GM18517 (cell line): ENCODE data around the gene TLCD2.
"Not testable (repeated sequence)": the region's sequence is repeated elsewhere in the genome, so short reads cannot be mapped to it uniquely, and the experiment has no call there.

Experiments
- ATAC-seq: cut with Tn5 transposase; IDR thresholded peaks from one replicate; pipeline ENCODE4 v1.9.1; 2021; ENCODE audit warnings: mild to moderate bottlenecking, moderate library complexity; ENCODE audit not compliant: unreplicated experiment

The TLCD2 gene

GRCh38 chr17:1718362-1719165 is 8.4 kb upstream of the TLCD2 start:
- ATAC-seq = no peak

GRCh38 chr17:1716912-1717695 is 6.9 kb upstream of the TLCD2 start:
- peak; percentile 37 for ATAC-seq

DNA sequence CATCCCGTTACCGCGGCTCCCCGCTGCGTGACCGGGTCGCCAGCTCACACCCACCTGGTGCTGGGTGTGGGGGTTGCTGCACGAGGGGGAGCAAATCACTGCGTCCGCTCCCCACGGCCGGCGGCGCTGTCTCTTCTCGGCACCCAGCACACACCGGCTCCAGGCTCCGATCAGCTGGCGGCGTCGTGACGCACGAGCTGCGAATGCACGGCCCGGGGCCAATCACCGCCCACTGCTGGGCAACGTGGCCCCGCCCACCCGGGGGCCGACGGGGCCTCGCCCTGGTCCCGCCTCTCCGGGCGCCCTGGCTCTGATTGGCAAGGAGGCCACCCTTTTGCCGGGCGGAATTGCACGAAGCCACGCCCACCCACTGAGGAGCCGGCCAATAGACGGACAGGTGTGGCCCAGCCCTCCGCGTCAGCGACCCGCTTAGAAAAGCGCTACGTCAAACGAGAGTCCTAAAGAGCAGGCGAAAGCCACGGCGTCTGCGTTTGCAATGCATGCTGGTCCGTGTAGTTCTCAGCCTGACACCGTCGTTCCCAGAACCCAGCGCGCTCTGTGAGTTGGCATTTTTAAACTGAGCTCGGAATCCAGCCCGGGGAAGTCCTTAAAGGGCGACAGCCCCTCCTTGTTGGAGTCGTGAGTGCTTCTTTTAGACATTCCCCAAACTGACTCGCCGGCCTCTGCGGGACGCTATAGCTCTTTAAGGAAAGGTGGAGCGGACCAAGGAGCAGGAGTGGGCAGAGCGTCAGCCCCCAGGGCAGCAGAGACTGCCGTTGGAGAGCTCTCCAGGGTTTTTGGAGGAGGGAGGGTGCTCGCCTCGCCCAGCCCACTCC is 6.1 kb upstream of the TLCD2 start:
- peak; percentile 69 for ATAC-seq

DNA sequence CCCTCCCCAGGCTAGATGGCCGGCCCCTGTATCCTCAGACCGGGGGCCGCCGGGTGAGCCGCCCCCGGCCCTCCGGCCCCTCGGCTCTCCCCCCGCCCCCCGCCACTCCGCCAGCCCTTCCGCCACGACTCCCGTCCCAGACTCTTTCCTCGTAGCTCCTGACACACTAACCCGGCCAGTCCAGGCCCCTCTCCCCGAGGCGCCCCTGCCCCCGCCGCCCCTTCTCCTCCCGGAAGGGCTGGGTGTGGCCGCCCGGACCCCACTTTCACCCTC is 5.6 kb upstream of the TLCD2 start:
- ATAC-seq = no peak

GRCh38 chr17:1714980-1715802 is 5.0 kb upstream of the TLCD2 start:
- no peak for ATAC-seq

DNA sequence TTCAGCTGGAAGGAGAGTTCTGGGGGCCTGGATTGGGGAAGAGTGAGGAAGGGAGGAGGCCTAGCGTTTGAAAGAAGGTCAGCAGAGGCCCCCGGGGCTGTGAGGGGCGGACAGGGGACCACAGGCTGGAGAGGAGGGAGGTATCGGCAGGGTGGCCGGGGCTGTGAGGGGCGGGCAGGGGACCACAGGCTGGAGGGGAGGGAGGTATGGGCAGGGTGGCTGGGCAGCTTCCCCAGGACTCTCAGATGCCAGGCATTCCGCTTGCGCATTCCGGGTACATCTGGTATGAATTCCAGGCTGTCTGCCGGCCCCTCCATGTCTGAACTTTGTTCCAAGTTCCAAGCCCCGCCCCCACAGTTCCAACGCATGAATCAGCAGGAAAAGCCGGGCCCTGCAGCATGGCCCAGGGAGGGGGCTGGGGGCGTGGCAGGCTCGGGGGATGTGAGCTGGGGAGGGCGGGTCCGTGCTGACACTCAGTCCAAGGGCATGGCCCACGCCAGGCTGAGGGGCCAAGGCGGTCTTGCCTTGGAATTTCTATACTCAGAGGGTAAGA is 4.3 kb upstream of the TLCD2 start:
- no peak for ATAC-seq

DNA sequence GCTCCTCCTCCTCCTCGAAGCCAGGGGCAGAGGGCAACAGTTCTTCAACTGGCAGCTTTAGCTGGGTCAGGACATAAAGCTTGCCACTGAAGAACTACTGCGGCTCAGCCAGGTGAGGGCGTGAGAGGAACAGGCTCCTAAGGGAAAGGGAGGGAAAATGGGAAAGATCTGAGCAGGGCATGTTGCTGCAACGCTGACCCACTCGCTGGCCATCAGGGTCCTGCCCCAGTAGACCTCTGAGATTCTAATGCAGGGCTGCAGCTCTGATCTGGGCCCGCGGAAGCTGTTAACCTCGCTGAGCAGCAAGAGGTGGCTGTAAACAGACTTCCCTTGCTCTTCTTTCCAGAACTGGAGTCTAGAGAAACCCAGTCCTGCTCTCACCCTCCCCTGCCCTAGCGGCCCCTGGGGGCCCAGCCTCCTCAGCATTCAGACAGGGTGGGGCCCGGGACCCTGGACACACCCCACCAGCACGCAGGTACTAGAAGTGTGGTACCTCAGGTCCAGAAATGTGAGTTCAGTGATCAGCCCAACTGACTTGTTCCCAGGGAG is 3.8 kb upstream of the TLCD2 start:
- ATAC-seq = no peak

DNA sequence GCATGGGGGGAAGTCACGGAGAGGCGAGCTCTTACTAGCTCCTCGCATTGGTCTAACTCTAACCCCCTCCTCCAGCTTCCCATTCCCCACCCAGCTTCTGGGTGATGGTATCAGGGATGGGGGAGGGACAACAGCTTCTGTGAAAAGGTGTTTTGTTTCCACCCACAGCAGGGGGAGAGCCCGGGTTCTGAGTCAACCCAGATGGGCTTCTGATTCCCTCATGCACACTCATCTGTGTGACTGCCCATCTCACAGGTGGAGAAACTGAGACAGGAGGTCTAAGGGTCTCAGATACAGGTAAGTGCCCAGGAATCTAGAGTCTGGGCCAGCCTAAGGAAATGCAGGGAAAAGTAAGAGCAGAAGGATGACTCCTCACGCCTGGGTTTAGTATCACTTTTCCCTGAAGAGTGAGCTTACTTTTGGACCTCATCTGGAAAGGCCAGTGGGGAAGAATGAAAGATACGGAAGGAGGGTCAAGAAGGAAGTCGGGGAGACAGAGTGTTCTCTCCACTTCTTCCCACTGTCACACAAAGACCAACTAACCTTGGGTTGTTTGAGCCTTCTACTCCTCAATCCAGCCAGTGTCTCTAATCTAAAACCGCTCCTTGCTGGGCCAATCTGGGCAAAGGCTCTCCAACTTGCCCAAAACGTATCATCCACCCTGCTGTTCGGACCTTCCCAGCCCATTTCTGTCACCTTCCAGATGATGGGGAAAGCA is 3.1 kb upstream of the TLCD2 start:
- no peak for ATAC-seq

DNA sequence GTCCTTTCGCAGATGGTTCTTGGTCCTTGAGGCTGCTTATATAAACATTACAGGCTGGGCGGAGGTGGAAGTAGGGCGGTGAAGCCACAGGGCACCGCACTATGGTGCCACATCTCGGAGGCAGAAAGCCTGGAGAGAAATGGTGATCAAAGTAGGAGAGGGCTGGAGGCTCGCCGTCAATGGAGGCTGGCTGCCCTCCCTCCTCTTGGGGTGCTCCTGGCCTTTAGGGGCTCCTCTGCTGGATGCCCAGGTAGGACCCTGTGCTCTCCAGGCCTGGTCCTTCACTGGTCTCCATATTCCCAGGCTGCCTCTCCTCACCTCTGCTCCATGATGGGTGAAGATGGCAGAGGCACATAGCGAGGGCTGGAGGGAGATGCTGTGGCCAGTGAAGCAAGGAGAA is 2.1 kb upstream of the TLCD2 start:
- ATAC-seq = no peak

- ATAC-seq = no peak
These were observed 1.6 kb upstream of the TLCD2 start for GRCh38 chr17:1711804-1712203.

- no peak for ATAC-seq
These were observed 803 bp upstream of the TLCD2 start for GRCh38 chr17:1710807-1711553.

DNA sequence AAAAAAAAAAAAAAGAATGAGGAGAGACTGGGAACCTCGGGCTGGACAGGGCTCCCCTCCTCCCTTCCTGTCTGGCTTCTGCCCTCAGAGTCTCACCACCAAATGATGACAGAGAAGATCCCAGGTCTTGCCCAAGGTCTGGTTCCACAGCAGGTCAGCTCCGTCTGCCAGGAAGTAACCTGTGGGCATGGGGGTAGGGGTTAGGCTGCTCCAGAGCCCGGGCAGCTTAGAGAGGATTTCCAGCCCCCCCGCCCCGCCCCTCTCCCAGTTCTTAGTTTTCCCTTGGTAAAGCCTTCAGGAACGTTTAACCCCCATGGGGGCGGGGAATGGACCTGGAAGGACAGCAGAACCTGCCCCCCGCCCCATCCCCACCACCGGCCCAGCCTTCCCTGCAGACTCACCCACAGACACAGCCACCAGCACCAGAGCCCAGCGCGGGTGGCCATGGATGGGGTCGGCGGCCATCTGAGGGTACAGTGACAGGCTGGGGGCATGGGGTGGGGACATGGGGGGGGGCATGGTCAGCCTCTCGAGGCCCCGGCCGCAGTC is 700 bp downstream of the TLCD2 start:
- ATAC-seq = no peak

- not testable (repeated sequence) for ATAC-seq
These were observed 1.3 kb downstream of the TLCD2 start for GRCh38 chr17:1708791-1709346.

DNA sequence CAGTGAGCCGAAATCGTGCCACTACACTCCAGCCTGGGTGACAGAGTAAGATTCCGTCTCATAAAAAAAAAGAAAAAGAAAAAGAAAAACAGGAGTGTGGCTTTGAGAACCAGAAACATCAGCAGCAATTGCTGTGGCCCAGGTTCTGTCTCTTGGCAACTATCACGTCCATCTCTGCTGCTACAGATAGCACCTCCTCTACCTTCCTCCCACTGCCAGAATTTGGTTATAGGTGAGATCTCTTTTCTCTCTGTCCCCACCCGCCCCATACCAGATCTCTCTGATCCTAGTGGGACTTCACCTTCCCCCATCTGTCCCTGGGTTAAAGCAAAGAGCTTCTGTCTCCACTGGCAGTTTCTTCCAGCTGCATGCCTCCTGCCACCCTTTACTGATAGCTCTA is 3.1 kb downstream of the TLCD2 start:
- no peak for ATAC-seq

DNA sequence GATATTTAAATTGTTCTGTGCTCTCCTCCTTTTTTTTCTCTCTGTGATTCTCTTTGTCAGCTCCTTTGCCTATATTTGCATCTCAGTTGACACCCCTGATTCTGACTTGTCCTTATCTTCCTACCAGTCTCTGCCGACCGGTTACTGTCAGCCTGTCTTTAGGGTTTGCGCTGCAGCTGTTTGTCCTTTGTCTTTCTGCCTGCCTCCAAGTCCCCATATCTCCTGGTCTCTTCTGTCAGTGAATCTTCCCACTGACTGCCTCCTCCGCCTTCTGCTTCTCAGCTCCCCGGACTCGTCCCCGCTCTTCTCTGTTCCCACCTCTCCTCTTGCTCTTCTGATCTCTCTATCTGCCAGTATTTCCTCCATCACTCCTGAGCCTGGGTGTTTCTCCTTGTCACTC is 5.2 kb downstream of the TLCD2 start:
- ATAC-seq = no peak

- no peak for ATAC-seq
These were observed 7.1 kb downstream of the TLCD2 start for GRCh38 chr17:1703063-1703462.

DNA sequence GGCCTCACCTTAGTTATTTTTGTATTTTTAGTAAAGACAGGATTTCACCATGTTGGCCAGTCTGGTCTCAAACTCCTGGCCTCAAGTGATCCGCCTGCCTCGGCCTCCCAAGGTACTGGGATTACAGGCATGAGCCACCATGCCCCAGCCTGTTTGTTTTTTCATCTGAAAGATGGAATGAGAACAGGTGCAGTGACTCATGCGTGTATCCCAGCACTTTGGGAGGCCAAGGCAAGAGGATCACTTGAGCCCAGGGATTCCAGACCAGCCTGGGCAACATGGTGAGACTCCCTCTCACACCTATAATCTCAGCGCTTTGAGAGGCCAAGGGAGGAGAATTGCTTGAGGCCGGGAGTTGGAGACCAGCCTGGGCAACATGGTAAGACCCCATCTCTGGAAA is 10.3 kb downstream of the TLCD2 start:
- ATAC-seq = not testable (repeated sequence)

DNA sequence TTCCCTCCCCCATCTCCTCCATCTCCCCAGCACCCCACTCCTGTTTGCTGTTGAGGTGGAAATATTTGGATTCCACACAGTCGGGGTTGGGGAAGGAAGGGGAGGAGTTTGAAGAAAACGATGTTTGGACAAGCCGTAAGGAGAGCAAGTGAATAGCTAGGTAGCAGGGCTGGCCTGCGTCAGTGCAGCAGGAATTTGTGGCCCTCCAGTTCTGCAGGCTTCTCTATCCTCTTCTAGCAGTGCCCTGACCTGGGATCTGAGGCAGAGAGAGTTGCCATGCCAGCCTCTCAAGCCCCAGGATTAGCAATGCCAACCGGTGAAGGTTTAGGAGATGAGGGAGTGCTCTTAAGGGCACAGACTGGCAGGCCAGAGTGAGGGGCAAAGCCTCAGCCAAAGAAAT is 12.5 kb downstream of the TLCD2 start:
- no peak for ATAC-seq
